Kidney (tissue), 14 donors: ENCODE measurements around the gene TPR. TPM values are rescaled to one million over a fixed set of nuclear protein-coding genes. Genes with fewer than 3 reads are reported as not detected.

Experiments
- DNase-seq, 5 donors: peaks; one replicate each; pipeline ENCODE4 v3.0.0-alpha.2; 2013 to 2020
- FAIRE-seq: peaks from 2 replicates; lab custom pipeline; 2012; peaks lifted over from hg19 to GRCh38; lab: Jason Lieb, UNC
- H3K27ac ChIP-seq, 2 donors: one replicate each; pipeline ENCODE4 v1.7.0; 2013; ENCODE audit warnings: low read depth in 2 of 2, low read length in 2 of 2, inconsistent platforms in 1 of 2
- H3K27me3 ChIP-seq: one replicate; pipeline ENCODE4 v1.7.1; 2013; ENCODE audit warnings: low read length, inconsistent platforms; ENCODE audit not compliant: control insufficient read depth, insufficient read depth
- H3K36me3 ChIP-seq, 3 donors: one replicate each; pipeline versions ENCODE4 v1.7.0 to v1.7.1; 2013; ENCODE audit warnings: low read length in 3 of 3, control low read depth in 1 of 3, inconsistent platforms in 1 of 3; ENCODE audit not compliant: insufficient read depth in 3 of 3, control insufficient read depth in 2 of 3
- H3K4me1 ChIP-seq, 3 donors: one replicate each; pipeline versions ENCODE4 v1.7.0 to v1.7.1; 2013; ENCODE audit warnings: low read length in 3 of 3, inconsistent platforms in 1 of 3, low read depth in 1 of 3; ENCODE audit not compliant: control insufficient read depth in 2 of 3, insufficient read depth in 2 of 3
- H3K4me3 ChIP-seq, 3 donors: one replicate each; pipeline versions ENCODE4 v1.7.0 to v1.8.1; 2013; ENCODE audit warnings: low read length in 3 of 3, control low read depth in 1 of 3, inconsistent platforms in 1 of 3
- H3K9ac ChIP-seq, 3 donors: one replicate each; pipeline versions ENCODE4 v1.7.0 to v1.7.1; 2013; ENCODE audit warnings: low read length in 3 of 3, control low read depth in 1 of 3, inconsistent platforms in 1 of 3
- H3K9me3 ChIP-seq, 3 donors: one replicate each; pipeline versions ENCODE4 v1.7.0 to v1.7.1; 2013; ENCODE audit warnings: low read length in 3 of 3, control low read depth in 1 of 3, inconsistent platforms in 1 of 3; ENCODE audit not compliant: control insufficient read depth in 2 of 3, insufficient read depth in 1 of 3
- CTCF ChIP-seq: IDR thresholded peaks from 3 replicates; pipeline ENCODE4 v1.5.1; 2012; ENCODE audit warnings: mild to moderate bottlenecking, moderate library complexity, borderline replicate concordance; ENCODE audit not compliant: insufficient read depth; ENCODE audit errors: extremely low read depth
- intact Hi-C: fragments of 100-400 bp; cut with DNase I; formaldehyde crosslinking; loops from one replicate; pipeline ENCODE4 v1.11.1; 2022
- polyA plus RNA-seq: library from polyadenylated mRNA; stranded (reverse); fragments of 350-450 nt; fragmentation: Illumina TruSeq; extraction: RNeasy Lipid Tissue Mini Kit (QIAGEN cat#74804); gene quantifications from one replicate; pipeline ENCODE4 v1.2.3, GENCODE V29; 2014; ENCODE audit warnings: low read depth, low replicate concordance; ENCODE audit not compliant: insufficient read depth
- total RNA-seq: library from RNA; stranded (reverse); fragmentation: NEBNext Ultra II Directional; extraction: Animal tissue kit (Norgen Biotek cat#: 25700); gene quantifications from one replicate; pipeline ENCODE4 v1.2.1, GENCODE V29; 2021
- donor health status: control.
- donor health status: control.
- donor health status: control.
- donor health status: control.
- donor health status: control.
- donor health status: DM: yes; HTN: yes; CAD: no.
- donor health status: Normal renal cell carcinoma (clear cell type).

The TPR gene
- total and polyA plus RNA-seq, 2 donors from 2014 or later: 27.4 to 89.9 TPM

- Histone ChIP-seq H3K27me3 (no peaks in the 10 kb centered on the region), H3K9ac (no peak overlapping the region), H3K36me3 (no peaks in the 10 kb centered on the region), H3K27ac (no peak overlapping the region), H3K4me1 (no peaks in the 10 kb centered on the region), H3K4me3 (no peak overlapping the region), H3K9me3 (no peaks in the 10 kb centered on the region)
- intact Hi-C loops: no loop called here
- no peak for FAIRE-seq
- TF ChIP-seq CTCF: no peak
- no peak for DNase-seq
Observed at GRCh38 chr1:186272486-186272885, 102.6 kb downstream of the TPR start.

- no peaks in the 10 kb centered on the region for H3K27me3 ChIP-seq
- intact Hi-C loops: no loop called here
- FAIRE-seq (no peak), DNase-seq (no peak)
- no peak for TF ChIP-seq CTCF
- H3K36me3 ChIP-seq: no peaks in the 10 kb centered on the region
- no peaks in the 10 kb centered on the region for H3K9me3 ChIP-seq
- no peaks in the 10 kb centered on the region for H3K4me1 ChIP-seq
- H3K4me3 ChIP-seq: no peak overlapping the region
- H3K27ac ChIP-seq: no peak overlapping the region
- H3K9ac ChIP-seq: no peak overlapping the region
Observed at GRCh38 chr1:186271032-186271431, 104.0 kb downstream of the TPR start.

Other genes starting within 250 kb of the TPR start
- 0.09 TPM for gene PRG4, start 79.0 kb downstream of the TPR start, total RNA-seq
- gene PRG4, start 79.0 kb downstream of the TPR start, polyA plus RNA-seq: not detected
- gene ODR4, start 585 bp upstream of the TPR start, total RNA-seq: 23.3 TPM
- 11.3 TPM for gene ODR4, start 585 bp upstream of the TPR start, polyA plus RNA-seq
- gene PDC, start 85.9 kb upstream of the TPR start, total RNA-seq: not detected
- gene PDC, start 85.9 kb upstream of the TPR start, polyA plus RNA-seq: not detected